Smooth muscle cell (in vitro differentiated cells): ENCODE results near the gene KCNH1. TPM values are rescaled to one million over a fixed set of nuclear protein-coding genes. Genes with fewer than 3 reads are reported as not detected.

Source experiments
- DNase-seq: peaks from one replicate; lab custom pipeline; 2025; ENCODE audit not compliant: unreplicated experiment; lab: John Stamatoyannopoulos, UW
- H2AFZ ChIP-seq: fragments of 200-600 bp; sonication (generic); 2 replicates; pipeline ENCODE4 v1.6.0; 2016; ENCODE audit warnings: antibody characterized with exemption, low read depth, mild to moderate bottlenecking
- H3F3A ChIP-seq: fragments of 200-600 bp; sonication (generic); 2 replicates; pipeline ENCODE4 v1.6.0; 2017; ENCODE audit warnings: antibody characterized with exemption, low read depth
- H3K27ac ChIP-seq: fragments of 200-600 bp; sonication (generic); 2 replicates; pipeline ENCODE4 v1.5.1; 2016; ENCODE audit warnings: low read depth, mild to moderate bottlenecking
- H3K27me3 ChIP-seq: fragments of 200-600 bp; sonication (generic); 2 replicates; pipeline ENCODE4 v1.6.1; 2016; ENCODE audit warnings: low read depth, mild to moderate bottlenecking
- H3K36me3 ChIP-seq: fragments of 200-600 bp; sonication (generic); 2 replicates; pipeline ENCODE4 v1.5.1; 2016; ENCODE audit warnings: low read depth
- H3K4me1 ChIP-seq: fragments of 200-600 bp; sonication (generic); 2 replicates; pipeline ENCODE4 v1.5.1; 2016; ENCODE audit warnings: low read depth
- H3K4me2 ChIP-seq: fragments of 200-600 bp; sonication (generic); 2 replicates; pipeline ENCODE4 v1.6.0; 2016; ENCODE audit warnings: mild to moderate bottlenecking
- H3K4me3 ChIP-seq: fragments of 200-600 bp; sonication (generic); 2 replicates; pipeline ENCODE4 v1.5.1; 2016; ENCODE audit warnings: mild to moderate bottlenecking
- H3K79me2 ChIP-seq: fragments of 200-600 bp; sonication (generic); 2 replicates; pipeline ENCODE4 v1.6.0; 2016; ENCODE audit warnings: low read depth, mild to moderate bottlenecking
- H3K9ac ChIP-seq: fragments of 200-600 bp; sonication (generic); 2 replicates; pipeline ENCODE4 v1.6.0; 2016; ENCODE audit warnings: low read depth
- H3K9me3 ChIP-seq: fragments of 200-600 bp; sonication (generic); replicated peaks from 2 replicates; pipeline ENCODE4 v1.5.1; 2016; ENCODE audit warnings: low read depth
- H4K20me1 ChIP-seq: fragments of 200-600 bp; sonication (generic); 2 replicates; pipeline ENCODE4 v1.6.0; 2016; ENCODE audit warnings: low read depth
- WGBS: methylation state at CpG from one replicate; pipeline ENCODE4 v1.1.7; 2016; ENCODE audit warnings: low lambda C conversion rate; 5-methylcytosine and 5-hydroxymethylcytosine counted together
- polyA plus RNA-seq: library from polyadenylated mRNA; unstranded; fragments of >200 nt; fragmentation: Nextera tagmentation; extraction: Ambion mirVana; gene quantifications from 2 replicates; pipeline ENCODE4 v1.2.1, GENCODE V29; 2016
- total RNA-seq: library from RNA; depleted of rRNA; stranded (reverse); fragments of >200 nt; gene quantifications from 2 replicates; pipeline ENCODE4 v1.2.3, GENCODE V29; 2014
- TF ChIP-seq, protein P1 (sequence below): fragments of 200-600 bp; sonication (generic); IDR thresholded peaks from 2 replicates; pipeline ENCODE4 v1.5.1; 2017; ENCODE audit warnings: borderline replicate concordance, mild to moderate bottlenecking, antibody characterized with exemption; ENCODE audit not compliant: insufficient read depth, poor library complexity, severe bottlenecking

The KCNH1 gene
- total and polyA plus RNA-seq, 2 experiments from 2014 or later: 0.30 to 1.9 TPM

DNA sequence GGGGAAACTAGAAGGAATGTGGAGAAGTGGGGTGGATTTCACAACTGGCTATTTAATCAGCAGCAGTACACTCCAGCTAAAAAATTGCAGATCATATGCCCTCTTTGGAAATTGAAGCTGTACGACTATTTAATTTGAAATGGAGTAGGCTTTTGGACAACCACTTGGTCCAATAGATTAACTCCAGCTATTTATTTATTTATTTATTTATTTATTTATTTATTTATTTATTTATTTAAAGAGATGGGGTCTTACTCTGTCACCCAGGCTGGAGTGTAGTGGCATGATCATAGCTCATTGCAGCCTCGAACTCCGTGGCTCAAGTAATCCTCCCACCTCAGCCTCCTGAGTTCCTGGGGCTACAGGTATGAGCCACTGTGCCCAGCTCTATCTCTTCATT, 312.3 kb downstream of the KCNH1 start:
- no peak overlapping the region for H3K4me2 ChIP-seq
- H3K9me3 ChIP-seq: no peaks in the 10 kb centered on the region
- no peak overlapping the region for H3K9ac ChIP-seq
- no peaks in the 10 kb centered on the region for H4K20me1 ChIP-seq
- H3K4me1 ChIP-seq: no peaks in the 10 kb centered on the region
- H3K36me3 ChIP-seq: no peaks in the 10 kb centered on the region
- H3K27me3 ChIP-seq: no peaks in the 10 kb centered on the region
- H3K27ac ChIP-seq: no peak overlapping the region
- DNase-seq: no peak
- no peaks in the 10 kb centered on the region for H3K79me2 ChIP-seq
- WGBS: 88% methylated on average over 3 of the region's 3 CpGs
- no peak overlapping the region for H2AFZ ChIP-seq
- no peaks in the 10 kb centered on the region for H3F3A ChIP-seq
- no peak overlapping the region for H3K4me3 ChIP-seq
- TF ChIP-seq, protein P1, sequence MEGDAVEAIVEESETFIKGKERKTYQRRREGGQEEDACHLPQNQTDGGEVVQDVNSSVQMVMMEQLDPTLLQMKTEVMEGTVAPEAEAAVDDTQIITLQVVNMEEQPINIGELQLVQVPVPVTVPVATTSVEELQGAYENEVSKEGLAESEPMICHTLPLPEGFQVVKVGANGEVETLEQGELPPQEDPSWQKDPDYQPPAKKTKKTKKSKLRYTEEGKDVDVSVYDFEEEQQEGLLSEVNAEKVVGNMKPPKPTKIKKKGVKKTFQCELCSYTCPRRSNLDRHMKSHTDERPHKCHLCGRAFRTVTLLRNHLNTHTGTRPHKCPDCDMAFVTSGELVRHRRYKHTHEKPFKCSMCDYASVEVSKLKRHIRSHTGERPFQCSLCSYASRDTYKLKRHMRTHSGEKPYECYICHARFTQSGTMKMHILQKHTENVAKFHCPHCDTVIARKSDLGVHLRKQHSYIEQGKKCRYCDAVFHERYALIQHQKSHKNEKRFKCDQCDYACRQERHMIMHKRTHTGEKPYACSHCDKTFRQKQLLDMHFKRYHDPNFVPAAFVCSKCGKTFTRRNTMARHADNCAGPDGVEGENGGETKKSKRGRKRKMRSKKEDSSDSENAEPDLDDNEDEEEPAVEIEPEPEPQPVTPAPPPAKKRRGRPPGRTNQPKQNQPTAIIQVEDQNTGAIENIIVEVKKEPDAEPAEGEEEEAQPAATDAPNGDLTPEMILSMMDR: no peak

DNA sequence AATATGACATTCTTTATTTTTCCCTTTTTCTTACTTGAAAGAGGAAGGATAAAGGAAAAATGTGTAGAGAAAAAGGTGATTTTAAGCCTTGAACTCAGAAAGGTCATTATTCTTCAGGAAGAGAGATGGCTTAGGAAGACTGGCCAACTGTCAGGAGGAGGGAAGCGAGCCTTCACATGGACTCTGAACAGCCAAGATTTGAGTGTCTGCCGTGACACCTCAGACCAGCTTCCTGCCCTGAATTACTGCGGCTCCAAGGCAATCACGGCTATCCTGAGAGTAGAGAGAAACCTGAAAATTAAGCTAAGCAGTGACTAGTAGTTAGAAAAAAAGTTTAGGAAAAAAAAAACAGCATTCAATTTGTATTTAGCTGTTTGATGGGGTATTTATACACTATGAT, 314.7 kb downstream of the KCNH1 start:
- no peaks in the 10 kb centered on the region for H3K79me2 ChIP-seq
- WGBS: 86% methylated on average over 4 of the region's 4 CpGs

DNA sequence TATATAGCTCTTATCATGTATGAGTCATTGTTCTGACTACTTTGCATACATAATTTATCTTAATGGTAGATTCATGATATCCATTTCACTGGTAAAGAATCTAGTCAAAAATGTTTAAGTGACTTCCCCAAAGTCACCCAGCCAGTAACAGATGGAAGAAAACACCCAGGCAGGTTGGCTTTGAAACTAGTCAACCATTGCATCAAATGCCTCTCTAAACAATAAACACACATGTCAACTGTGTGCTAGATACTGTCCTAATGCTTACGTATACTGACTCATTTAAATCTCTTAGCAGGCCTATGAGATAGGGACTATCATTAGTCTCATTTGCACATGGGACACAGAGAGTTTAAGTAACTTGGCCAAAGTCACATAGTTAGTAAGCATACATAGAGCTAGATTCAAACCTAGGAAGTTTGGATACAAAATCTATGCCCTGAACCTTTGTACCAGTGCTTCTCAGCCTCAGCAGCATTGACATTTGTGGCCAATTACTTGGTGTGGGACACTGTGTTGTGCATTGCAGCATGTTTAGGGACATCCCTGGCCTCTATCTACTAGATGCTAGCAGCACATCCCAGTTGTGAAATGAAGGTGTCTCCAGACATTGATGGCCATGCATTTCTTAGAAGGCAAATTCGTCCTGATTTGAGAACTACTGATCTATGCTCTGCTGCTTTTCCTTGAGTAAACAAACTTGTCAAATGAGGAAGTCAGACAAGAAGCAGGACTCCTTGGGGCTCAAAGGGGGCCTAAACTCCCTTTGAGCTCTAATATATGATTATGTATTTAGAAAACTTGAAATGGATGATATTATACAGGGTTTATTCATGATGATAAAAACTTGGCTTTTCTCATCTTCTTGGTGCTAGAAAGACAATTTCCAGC, 316.3 kb downstream of the KCNH1 start:
- Histone ChIP-seq H3K9ac (no peak overlapping the region), H4K20me1 (no peaks in the 10 kb centered on the region), H2AFZ (no peak overlapping the region), H3K4me2 (no peak overlapping the region), H3K4me3 (no peak overlapping the region), H3K27me3 (no peaks in the 10 kb centered on the region), H3K36me3 (no peaks in the 10 kb centered on the region), H3K9me3 (no peaks in the 10 kb centered on the region), H3K4me1 (no peaks in the 10 kb centered on the region), H3K27ac (no peak overlapping the region), H3K79me2 (no peaks in the 10 kb centered on the region), H3F3A (no peaks in the 10 kb centered on the region)
- TF ChIP-seq, protein P1: no peak
- DNase-seq: no peak
- 86% methylated on average over 2 of the region's 2 CpGs for WGBS

More for the DNA sequence above, 314.7 kb downstream of the KCNH1 start:
- Histone ChIP-seq H3K4me1 (no peaks in the 10 kb centered on the region), H4K20me1 (no peaks in the 10 kb centered on the region), H3K9ac (no peak overlapping the region), H3F3A (no peaks in the 10 kb centered on the region), H3K4me2 (no peak overlapping the region), H3K9me3 (no peaks in the 10 kb centered on the region), H3K36me3 (no peaks in the 10 kb centered on the region), H2AFZ (no peak overlapping the region), H3K27ac (no peak overlapping the region), H3K4me3 (no peak overlapping the region), H3K27me3 (no peaks in the 10 kb centered on the region)
- no peak for DNase-seq
- TF ChIP-seq, protein P1: no peak
